Adrenal gland (tissue), 5 donors: ENCODE data around the gene RAB27A.

Experiments
- POLR2A ChIP-seq, 2 donors: fragments of 450-650 bp; IDR thresholded peaks; one replicate each; pipeline ENCODE4 v1.6.1; 2017; ENCODE audit warnings: antibody characterized with exemption in 2 of 2, mild to moderate bottlenecking in 2 of 2, moderate library complexity in 1 of 2
- TF ChIP-seq, protein P1 (sequence below), 6 experiments: fragments of 450-650 bp in 4 of 6; fragments of 200-600 bp in 2 of 6; sonication (generic) in 1 of 6; IDR thresholded peaks; 1 replicate in 5 of 6; 2 replicates in 1 of 6; pipeline versions ENCODE4 v1.5.1 to v1.8.0; 2016 to 2021; ENCODE audit warnings: antibody characterized with exemption in 6 of 6, mild to moderate bottlenecking in 2 of 6, moderate library complexity in 1 of 6
- donor health status: DM: no; HTN: no; CAD: no.

DNA sequence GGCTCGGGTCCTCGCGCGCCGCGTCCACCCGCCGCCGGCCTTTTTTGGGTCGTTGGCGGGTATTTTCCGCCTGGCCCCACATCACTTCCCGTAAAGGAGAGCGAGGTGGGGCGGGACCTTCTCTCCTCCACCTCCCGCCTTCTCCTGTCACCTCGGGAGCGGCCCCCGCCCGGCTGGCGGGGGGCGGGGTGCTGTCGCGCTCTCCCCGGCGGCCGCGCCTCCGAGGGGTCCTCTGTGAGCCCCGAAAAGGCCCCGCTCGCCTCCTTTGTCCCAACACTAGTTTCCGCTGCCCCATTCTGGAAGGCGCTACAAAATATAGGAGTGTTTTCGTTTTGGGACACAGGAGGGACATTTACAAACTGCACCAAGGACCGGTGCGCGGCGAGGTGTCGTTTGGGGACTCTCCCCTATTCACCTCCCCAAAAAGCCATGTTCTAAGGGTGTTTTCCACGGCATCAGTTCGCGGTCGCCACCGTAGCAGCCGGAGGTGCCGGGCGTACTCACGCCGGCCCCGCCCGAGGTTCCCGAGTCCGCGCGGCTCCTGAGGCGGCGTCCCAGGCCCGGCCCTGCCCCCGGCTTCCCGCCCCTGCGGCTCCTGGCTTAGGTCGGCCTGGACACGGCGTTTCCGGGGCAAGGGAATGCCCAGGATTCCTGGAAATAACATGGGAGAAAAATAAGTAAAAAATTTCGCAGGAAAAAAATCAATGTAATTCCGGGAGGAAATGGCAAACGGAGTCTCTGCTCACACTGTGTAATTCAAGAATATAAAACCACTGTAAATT lies at the start of gene RAB27A:
- TF ChIP-seq, protein P1, sequence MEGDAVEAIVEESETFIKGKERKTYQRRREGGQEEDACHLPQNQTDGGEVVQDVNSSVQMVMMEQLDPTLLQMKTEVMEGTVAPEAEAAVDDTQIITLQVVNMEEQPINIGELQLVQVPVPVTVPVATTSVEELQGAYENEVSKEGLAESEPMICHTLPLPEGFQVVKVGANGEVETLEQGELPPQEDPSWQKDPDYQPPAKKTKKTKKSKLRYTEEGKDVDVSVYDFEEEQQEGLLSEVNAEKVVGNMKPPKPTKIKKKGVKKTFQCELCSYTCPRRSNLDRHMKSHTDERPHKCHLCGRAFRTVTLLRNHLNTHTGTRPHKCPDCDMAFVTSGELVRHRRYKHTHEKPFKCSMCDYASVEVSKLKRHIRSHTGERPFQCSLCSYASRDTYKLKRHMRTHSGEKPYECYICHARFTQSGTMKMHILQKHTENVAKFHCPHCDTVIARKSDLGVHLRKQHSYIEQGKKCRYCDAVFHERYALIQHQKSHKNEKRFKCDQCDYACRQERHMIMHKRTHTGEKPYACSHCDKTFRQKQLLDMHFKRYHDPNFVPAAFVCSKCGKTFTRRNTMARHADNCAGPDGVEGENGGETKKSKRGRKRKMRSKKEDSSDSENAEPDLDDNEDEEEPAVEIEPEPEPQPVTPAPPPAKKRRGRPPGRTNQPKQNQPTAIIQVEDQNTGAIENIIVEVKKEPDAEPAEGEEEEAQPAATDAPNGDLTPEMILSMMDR (IDR thresholded peaks at IDR 0.05): no peak
- TF ChIP-seq POLR2A (IDR thresholded peaks at IDR 0.05): peak; percentile 19 to 68
